SKM-1 treated with dmso at 0.1 percent for 144 hours (cell line): Measurements from ENCODE around the gene COX14.
A peak's percentile ranks its signal among the peaks of the same experiment; 100 is the strongest.
"Not testable (repeated sequence)": the region's sequence is repeated elsewhere in the genome, so short reads cannot be mapped to it uniquely, and the experiment has no call there.

Experiments
- DNase-seq: peaks from one replicate; lab custom pipeline; 2025; ENCODE audit not compliant: unreplicated experiment; lab: John Stamatoyannopoulos, UW

Gene COX14

GRCh38 chr12:50151047-50151687, 39.1 kb downstream of the COX14 start:
- DNase-seq: no peak

- not testable (repeated sequence) for DNase-seq
Measured at GRCh38 chr12:50154947-50155346, 42.9 kb downstream of the COX14 start.

- no peak for DNase-seq
Measured at GRCh38 chr12:50156641-50157040, 44.6 kb downstream of the COX14 start.

GRCh38 chr12:50157259-50157658, 45.2 kb downstream of the COX14 start:
- DNase-seq: no peak

- DNase-seq: no peak
Measured at GRCh38 chr12:50160643-50161042, 48.6 kb downstream of the COX14 start.

- DNase-seq: no peak
Measured at GRCh38 chr12:50162230-50162629, 50.2 kb downstream of the COX14 start.

- no peak for DNase-seq
Measured at GRCh38 chr12:50164963-50165362, 52.9 kb downstream of the COX14 start.

- no peak for DNase-seq
Measured at GRCh38 chr12:50166799-50167048, 54.7 kb downstream of the COX14 start.

GRCh38 chr12:50167049-50167828, 55.2 kb downstream of the COX14 start, which contains the start of gene CERS5:
CERS5 (minus strand) TSS chr12:50167369; CDS start chr12:50167297, 72 bp downstream.
- peak; percentile 86 for DNase-seq
